NCI-H1048 (cell line): Measurements from ENCODE around the gene FAM20B.

Experiments
- DNase-seq: peaks from one replicate; lab custom pipeline; 2025; lab: John Stamatoyannopoulos, UW

The FAM20B gene

DNA sequence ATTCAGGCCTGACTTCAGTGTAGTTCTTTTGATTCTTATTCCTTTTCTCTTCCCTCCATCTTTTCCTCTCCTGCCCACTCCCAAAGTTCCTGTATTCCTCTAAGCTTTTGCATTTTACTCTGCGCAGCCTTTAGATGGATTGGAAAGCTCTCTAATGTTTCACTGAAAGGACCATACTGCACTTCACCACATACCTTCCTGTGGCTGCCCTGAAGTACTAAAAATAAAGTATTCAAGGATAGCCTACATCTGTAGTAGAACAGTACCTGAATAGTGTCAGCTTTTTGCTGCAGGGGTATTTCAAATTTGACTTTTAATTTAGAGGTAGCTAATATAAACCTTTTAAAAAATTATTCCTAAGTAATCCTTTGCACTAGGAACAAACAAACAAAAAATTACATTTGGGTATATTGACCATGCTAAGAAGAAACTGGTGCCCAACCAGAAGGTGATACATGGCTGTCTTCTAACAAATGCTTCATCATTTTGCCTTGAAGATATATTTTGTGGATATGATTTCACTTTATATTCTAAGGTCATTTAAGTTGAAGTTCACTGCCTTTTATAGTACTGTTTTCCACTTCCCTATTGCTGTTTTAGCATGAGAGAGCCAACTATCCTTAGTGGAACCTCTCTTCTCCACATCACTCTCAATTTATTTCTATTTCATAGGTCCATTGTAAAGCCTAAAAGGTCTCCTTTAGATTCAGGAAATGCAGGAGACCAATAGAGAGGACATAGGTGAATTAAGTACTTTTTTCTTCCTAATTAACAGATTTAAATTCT lies 22.8 kb downstream of the FAM20B start:
- no peak for DNase-seq

DNA sequence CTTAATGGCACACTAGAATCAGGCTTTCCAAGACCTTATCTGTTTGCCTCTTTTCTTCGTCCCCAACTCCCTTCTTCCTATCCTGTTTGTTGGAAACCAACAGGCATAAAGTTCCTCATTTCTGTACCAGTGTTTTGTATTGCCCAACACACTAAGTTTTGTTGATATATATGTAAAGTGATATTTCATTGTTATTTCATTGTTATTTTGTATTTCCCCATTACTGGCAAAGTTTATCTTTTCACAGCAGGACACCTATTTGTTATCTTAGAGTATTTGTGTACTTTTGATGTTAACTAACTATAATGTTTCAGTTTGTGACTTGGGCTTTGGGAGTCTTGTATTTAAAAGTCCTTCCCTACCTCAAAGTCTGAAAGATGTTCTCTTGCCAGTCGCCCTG lies 27.1 kb downstream of the FAM20B start:
- DNase-seq: no peak

DNA sequence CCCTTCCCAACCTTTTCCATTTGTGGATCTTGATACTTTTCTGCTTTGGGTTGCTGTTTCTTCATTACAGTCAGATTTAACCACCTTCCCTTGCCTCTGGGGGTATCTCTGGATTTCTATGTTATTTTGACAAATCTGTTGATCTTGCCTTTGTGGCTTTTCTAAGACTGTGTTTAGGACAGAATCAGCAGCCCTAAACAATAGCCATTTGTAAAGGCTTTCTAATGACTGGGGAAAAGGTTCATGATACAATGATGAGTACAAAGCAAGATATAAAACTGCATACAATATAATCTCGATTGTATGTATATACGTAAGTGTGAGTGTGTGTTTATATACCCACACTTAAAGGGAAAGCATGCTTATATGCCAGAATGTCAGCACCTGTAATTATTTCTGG lies 27.8 kb downstream of the FAM20B start:
- DNase-seq: no peak

DNA sequence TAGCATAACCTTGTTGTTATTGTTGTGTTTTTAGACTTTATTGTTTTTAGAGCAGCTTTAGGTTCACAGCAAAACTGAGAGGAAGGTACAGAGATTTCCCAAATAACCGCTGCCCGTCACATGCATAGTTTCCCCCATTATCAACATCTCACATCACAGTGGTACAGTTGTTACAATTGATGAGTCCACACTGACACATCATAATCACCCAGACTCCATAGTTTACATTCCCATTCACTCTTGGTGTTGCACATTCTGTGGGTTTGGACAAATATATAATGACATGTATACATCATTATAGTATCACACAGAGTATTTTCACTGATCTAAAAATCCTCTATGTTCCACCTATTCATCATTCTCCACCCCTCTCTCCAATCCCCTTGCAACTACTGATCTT lies 30.2 kb downstream of the FAM20B start:
- DNase-seq: no peak

DNA sequence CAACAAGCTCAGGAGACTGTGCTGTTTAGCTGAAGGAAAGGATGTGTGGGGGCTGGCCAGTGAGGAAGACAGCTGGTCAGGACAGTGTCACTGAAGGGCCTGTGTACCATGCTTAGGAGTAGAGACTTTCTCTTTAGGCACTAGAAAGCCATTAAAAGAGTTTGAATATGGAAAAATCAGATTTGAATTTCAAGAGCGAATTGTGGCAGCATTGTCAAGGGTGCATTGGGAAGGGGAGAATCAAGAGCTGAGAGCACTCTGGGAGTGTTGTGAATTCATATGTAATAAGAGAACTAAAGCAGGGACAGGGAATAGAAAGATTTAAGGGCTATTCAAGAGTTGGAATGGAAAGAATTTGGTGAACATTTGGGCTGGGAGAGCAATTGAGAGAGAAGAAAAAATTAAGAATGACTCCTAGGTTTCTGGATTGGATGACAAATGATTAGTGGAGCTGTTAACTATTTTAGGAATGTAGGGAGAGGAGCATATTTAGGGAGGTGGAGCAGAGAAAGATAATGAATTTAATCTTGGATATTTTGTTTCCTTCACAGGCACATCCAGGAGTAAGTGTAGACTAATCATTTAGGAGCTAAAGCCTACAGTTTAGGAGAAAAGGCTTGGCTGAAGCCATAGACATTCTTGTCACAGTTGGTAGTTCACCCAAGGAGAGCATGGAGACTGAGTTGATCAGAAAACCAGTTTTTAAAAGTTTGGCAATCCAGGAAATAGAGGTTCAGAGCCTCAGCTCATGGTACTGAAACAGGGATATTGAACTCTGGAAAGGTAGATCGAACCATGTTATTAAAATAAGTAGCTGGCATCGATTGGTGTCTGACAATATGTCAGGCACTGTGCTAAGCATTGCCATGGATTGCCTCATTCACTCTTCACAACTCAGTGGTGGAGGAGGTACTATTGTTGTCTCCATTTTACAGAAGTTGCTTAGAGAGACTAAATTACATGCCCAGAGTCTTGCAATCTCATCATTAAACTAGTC lies 33.1 kb downstream of the FAM20B start:
- DNase-seq: no peak

DNA sequence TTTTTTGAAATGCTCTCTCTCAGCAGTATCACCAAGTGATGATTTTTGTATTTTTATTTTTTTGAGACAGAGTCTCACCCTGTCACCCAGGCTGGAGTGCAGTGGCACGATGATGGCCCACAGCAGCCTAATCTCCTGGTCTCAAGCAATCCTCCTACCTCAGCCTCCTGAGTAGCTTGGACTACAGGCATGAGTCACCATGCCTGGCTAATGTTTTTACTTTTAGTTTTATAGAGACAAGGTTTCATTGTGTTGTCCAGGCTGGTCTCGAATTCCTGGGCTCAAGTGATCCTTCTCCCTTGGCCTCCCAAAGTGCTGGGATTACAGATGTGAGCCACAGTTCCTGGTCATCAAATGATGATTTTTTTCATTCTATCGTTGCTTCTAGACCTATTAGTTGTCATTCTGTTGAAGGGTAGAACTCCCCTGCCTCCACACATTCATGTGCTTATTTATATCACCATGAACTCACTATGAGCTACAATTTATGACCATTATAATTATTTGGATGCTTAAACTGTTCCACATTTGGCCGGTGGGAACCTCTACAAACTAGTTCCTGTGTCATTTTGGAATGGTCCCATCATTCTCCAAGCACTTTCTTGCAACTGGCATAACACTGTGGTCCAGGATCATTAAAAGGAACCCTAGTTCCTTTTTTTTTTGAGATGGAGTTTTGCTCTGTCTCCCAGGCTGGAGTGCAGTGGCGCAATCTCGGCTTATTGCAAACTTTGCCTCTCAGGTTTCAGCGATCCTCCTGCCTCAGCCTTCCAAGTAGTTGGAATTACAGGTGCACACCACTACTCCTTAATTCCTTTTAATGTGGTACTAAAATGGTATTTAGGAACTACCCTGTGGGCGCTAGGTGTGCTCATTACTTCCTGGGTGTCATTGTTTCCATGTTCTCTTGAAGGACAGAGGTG lies 35.9 kb downstream of the FAM20B start:
- DNase-seq: no peak

DNA sequence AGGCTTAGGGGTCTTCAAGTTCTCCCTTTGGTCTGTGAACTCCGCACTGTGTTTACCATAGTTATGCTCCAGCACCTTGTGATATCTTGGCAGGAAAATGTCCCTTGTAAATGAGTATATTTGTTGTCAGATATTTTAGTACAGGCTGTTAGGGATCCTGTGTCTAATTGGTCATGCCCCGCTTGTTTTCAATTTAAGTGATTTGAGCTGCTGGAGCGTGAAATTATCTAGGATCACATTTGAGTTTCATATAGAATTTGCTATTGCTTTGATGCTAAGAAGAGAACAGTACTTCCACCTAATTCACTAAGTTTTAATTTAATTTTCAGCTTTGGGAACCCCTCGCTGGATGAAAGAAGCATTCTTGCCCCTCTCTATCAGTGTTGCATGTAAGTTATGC lies 40.8 kb downstream of the FAM20B start:
- no peak for DNase-seq

DNA sequence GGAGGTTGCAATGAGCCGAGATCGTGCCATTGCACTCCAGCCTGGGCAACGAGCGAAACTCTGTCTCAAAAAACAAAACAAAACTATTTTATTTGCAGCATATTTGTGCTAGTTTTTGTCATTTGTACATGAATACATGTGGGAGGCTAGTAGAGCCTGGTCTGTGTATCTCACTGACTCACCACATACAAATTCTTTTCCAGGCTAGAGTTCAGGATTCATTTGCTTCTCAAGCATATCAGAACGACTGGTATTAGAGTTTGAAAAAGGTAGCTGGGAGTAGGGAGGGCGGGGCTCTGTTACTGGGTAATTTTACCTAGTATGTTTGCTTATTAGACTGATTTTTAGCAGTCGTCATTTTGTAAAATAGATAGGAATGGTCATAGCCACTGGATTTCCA lies 51.7 kb downstream of the FAM20B start:
- DNase-seq: no peak

DNA sequence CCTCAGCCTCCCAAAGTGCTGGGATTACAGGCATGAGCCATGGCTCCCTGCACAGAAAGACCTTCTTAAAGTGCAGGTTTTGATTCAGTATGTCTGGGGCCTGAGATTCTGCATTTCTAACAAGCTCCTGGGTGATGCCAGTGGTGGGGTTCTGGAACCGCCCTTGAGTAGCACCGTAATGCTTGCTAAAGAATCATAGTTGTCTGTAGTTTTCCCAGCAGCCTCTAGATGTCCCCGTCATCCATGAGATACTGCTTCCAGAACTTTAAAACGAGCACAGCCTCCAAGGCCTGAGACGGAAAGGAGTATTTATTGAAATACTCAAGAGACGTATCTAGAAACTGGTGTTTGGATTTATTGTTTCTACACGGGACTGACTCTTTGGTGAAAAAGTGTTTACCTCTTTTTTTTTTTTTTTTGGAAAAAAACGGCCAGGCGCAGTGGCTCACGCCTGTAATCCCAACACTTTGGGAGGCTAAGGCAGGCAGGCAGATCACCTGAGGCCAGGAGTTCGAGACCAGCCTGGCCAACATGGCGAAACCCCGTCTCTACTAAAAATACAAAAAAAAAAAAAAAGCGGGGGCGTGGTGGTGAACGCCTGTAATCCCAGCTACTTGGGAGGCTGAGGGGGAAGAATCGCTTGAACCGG lies 53.5 kb downstream of the FAM20B start:
- DNase-seq: peak; percentile 66

GRCh38 chr1:179080866-179081686 lies 55.4 kb downstream of the FAM20B start:
- DNase-seq: no peak

DNA sequence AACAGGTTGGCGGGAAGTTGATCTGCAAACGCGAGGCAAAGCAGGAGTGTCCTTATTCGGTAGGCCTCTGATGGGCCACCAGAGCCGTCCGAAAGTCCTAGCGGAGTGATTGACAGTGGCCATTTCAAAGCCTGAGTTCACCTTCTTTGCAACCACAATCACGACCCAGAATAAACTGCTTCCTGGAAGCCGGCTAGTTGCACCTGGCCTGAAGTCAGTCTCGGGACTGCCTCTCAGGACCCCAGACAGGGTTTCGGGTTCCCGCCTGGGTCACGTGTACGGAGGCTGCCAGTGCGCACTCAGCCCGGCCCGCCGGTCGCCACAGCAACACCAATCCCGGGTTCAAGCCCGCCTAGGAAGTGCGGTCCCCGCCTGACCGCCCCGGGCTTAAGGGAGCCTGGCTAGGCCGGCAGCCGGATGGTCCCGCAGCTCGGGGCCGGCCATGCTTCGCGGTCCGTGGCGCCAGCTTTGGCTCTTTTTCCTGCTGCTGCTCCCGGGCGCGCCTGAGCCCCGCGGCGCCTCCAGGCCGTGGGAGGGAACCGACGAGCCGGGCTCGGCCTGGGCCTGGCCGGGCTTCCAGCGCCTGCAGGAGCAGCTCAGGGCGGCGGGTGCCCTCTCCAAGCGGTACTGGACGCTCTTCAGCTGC lies 56.1 kb downstream of the FAM20B start, which contains the start of gene TOR3A:
TSS of gene TOR3A (plus strand) at position 384 of the 646 bp plus-strand sequence. CDS start at position 443, 59 bp downstream.
- DNase-seq: peak; percentile 94

GRCh38 chr1:179082333-179082998 lies 56.8 kb downstream of the FAM20B start:
- no peak for DNase-seq

DNA sequence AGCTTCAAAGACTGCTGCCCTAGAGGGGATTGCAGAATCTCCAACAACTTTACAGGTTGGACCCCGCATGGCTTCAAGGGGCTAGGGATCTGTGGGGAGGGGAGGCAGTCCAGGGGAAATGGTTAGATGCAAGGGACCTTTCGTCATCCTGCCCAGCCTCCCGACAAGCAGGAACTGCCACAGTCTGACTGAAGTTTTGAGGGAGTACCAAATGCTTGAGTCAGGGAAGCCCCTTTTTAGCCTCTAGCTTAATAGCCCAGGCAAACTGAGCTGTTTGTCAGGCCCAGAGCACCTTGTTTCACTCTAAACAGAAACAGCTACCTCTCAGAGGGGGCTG lies 57.3 kb downstream of the FAM20B start:
- no peak for DNase-seq

DNA sequence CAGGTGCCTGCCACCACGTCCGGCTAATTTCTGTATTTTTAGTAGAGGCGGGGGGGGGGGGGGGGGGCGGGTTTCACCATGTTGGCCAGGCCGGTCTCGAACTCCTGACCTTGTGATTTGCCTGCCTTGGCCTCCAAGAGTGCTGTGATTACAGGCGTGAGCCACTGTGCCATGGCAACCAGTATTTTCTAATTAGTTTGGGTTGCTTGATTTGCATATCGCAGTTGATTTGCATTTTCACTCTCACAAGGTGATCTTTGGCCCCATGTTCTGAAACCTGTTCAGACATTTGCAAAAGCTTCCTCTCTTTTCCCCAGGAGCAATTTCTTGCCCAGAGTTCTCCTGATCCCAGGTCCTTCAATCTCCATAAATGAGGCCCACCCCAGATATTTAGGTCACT lies 57.8 kb downstream of the FAM20B start:
- DNase-seq: peak; percentile 64

GRCh38 chr1:179087665-179088064 lies 62.0 kb downstream of the FAM20B start:
- no peak for DNase-seq

DNA sequence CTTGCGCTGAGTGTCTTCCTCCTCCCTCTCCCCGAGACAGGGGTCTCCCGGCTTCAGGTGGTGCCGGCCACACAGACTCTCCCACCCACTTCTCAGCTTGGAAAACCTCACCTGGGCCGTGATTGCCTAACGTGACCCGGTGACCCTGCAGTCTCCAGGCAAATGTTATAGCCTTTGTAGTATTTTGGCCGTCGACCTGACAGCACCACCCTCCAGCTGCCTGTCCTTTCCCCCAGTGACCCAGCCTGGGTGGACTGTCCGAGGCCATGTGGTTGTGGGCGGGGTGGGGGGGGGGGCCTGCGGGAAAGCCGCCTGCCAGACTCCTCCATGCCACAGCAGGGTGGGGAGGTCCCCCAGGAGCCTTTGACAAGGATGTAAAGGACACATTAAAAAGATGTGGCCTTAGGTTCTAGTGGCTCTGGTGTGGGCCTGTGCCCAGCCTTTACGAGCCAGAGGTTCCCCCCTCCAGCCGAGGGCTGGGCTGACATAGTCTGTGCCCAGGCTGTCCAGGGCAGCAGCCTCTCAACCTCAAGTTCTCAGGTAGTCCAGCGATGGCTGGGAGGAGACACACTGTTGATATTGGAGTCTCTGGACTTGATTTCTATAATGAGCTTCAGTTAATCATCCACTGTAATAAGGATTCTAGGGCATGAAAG lies 64.3 kb downstream of the FAM20B start:
- DNase-seq: no peak

GRCh38 chr1:179090522-179090921 lies 64.8 kb downstream of the FAM20B start:
- DNase-seq: no peak

- no peak for DNase-seq
These were observed 65.2 kb downstream of the FAM20B start for GRCh38 chr1:179090923-179091322.

GRCh38 chr1:179091691-179092165 lies 66.0 kb downstream of the FAM20B start:
- DNase-seq: no peak
